SK-N-SH treated with all-trans-retinoic acid at 6 μM for 48 hours (cell line): ENCODE data around the gene RMC1.
"Not testable (repeated sequence)": the region's sequence is repeated elsewhere in the genome, so short reads cannot be mapped to it uniquely, and the experiment has no call there.

Source experiments
- ATAC-seq: fragments of 200-7000 bp; cut with Tn5 transposase; 3 replicates; pipeline ENCODE4 v1.9.1; 2020; ENCODE audit warnings: mild to moderate bottlenecking, moderate library complexity
- ARNTL ChIP-seq: fragments of 450-650 bp; formaldehyde crosslinking; IDR thresholded peaks from 2 replicates; pipeline ENCODE4 v1.5.0; 2020; ENCODE audit warnings: low read depth, mild to moderate bottlenecking, moderate library complexity, borderline replicate concordance
- BACH2 ChIP-seq: fragments of 250-450 bp; sonication (Bioruptor Pico); IDR thresholded peaks from 2 replicates; pipeline ENCODE4 v1.9.0; 2021; ENCODE audit warnings: mild to moderate bottlenecking, borderline replicate concordance
- ESRRG ChIP-seq: fragments of 250-450 bp; sonication (Bioruptor Pico); IDR thresholded peaks from 2 replicates; pipeline ENCODE4 v1.6.1; 2021; ENCODE audit warnings: mild to moderate bottlenecking
- ISL1 ChIP-seq: fragments of 250-450 bp; sonication (Bioruptor Pico); IDR thresholded peaks from 2 replicates; pipeline ENCODE4 v2.1.2; 2022; ENCODE audit warnings: mild to moderate bottlenecking, moderate library complexity
- PPARA ChIP-seq: fragments of 250-450 bp; sonication (Bioruptor Pico); IDR thresholded peaks from 2 replicates; pipeline ENCODE4 v1.5.0; 2020; ENCODE audit warnings: mild to moderate bottlenecking, borderline replicate concordance
- RARB ChIP-seq: fragments of 250-450 bp; sonication (Bioruptor Pico); IDR thresholded peaks from 2 replicates; pipeline ENCODE4 v1.8.0; 2021; ENCODE audit warnings: mild to moderate bottlenecking, moderate library complexity
- SNAI2 ChIP-seq: fragments of 250-450 bp; sonication (Bioruptor Pico); IDR thresholded peaks from 2 replicates; pipeline ENCODE4 v1.5.0; 2020; ENCODE audit warnings: mild to moderate bottlenecking, moderate library complexity
- TCF4 ChIP-seq: fragments of 250-450 bp; sonication (Bioruptor Pico); IDR thresholded peaks from 2 replicates; pipeline ENCODE4 v1.8.0; 2021; ENCODE audit warnings: mild to moderate bottlenecking, moderate library complexity, borderline replicate concordance
- TOX ChIP-seq: fragments of 250-450 bp; sonication (Bioruptor Pico); IDR thresholded peaks from 2 replicates; pipeline ENCODE4 v1.8.0; 2021; ENCODE audit warnings: mild to moderate bottlenecking, moderate library complexity, borderline replicate concordance
- ZC3H10 ChIP-seq: fragments of 250-450 bp; sonication (Bioruptor Pico); IDR thresholded peaks from 2 replicates; pipeline ENCODE4 v1.5.1; 2021; ENCODE audit warnings: mild to moderate bottlenecking, moderate library complexity
- ZFP3 ChIP-seq: fragments of 250-450 bp; sonication (Bioruptor Pico); IDR thresholded peaks from 2 replicates; pipeline ENCODE4 v1.5.0; 2020; ENCODE audit warnings: mild to moderate bottlenecking, moderate library complexity
- ZFP30 ChIP-seq: fragments of 450-650 bp; formaldehyde crosslinking; IDR thresholded peaks from 2 replicates; pipeline ENCODE4 v1.5.0; 2022; ENCODE audit warnings: mild to moderate bottlenecking, moderate library complexity
- ZNF565 ChIP-seq: fragments of 450-650 bp; formaldehyde crosslinking; conservative IDR thresholded peaks from 2 replicates; pipeline ENCODE4 v1.5.0; 2020; ENCODE audit warnings: low read depth, mild to moderate bottlenecking, moderate library complexity
- ZNF70 ChIP-seq: fragments of 450-650 bp; formaldehyde crosslinking; IDR thresholded peaks from 2 replicates; pipeline ENCODE4 v1.5.0; 2020; ENCODE audit warnings: mild to moderate bottlenecking, moderate library complexity
- ZNF8 ChIP-seq: fragments of 450-650 bp; formaldehyde crosslinking; IDR thresholded peaks from 2 replicates; pipeline ENCODE4 v1.5.0; 2020; ENCODE audit warnings: mild to moderate bottlenecking, moderate library complexity
- TF ChIP-seq, protein P1 (sequence below): fragments of 250-450 bp; sonication (Bioruptor Pico); IDR thresholded peaks from 2 replicates; pipeline ENCODE4 v1.8.0; 2020; ENCODE audit warnings: mild to moderate bottlenecking, moderate library complexity, borderline replicate concordance
- TF ChIP-seq, protein P2 (sequence below): fragments of 250-450 bp; sonication (Bioruptor Pico); IDR thresholded peaks from 2 replicates; pipeline ENCODE4 v1.8.0; 2021; ENCODE audit warnings: low read depth, mild to moderate bottlenecking, moderate library complexity, borderline replicate concordance
- TF ChIP-seq, protein P3 (sequence below): fragments of 250-450 bp; sonication (Bioruptor Pico); IDR thresholded peaks from 2 replicates; pipeline ENCODE4 v1.5.1; 2021; ENCODE audit warnings: mild to moderate bottlenecking, moderate library complexity
- TF ChIP-seq, protein P4 (sequence below): fragments of 250-450 bp; sonication (Bioruptor Pico); IDR thresholded peaks from 2 replicates; pipeline ENCODE4 v1.5.1; 2020; ENCODE audit warnings: low read depth, mild to moderate bottlenecking, moderate library complexity

Gene RMC1

DNA sequence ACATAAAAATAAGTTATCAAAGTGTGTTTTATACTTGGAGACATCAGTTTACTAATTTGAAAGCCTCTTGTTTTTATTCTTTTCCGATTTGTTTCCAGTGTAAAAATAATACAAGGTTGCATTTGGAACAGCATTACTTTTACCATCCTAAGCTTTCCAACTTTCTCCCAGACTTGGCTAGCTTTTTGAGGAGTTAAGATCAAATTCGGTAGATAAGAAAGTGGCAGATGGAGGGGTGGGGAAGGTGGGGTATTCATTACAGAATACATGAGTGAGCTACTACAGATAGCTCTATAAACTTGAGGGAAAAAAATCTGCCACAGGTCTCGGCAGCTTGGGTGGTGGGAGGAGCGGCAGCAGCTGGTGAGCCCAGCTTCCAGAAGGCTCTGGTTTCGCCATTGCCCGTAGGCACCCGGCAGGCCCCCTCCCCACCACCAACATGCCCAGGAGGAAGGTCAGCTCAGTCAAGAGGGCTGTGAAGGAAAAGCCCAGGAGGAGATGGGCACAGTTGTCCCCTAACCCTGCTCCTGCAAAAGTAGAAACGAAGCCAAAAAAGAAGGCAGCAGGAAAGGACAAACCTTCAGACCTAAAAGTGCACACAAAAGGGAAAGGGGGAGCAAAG lies 18.6 kb upstream of the RMC1 start:
- ATAC-seq = no peak; the same call in 2 of the 3 replicates
- TF ChIP-seq ZNF565 (CRISPR knock-in tag) (no peak), TOX (CRISPR knock-in tag) (no peak), TCF4 (CRISPR knock-in tag) (no peak), ISL1 (CRISPR knock-in tag) (no peak), ZNF70 (no peak)
- TF ChIP-seq, protein P1, sequence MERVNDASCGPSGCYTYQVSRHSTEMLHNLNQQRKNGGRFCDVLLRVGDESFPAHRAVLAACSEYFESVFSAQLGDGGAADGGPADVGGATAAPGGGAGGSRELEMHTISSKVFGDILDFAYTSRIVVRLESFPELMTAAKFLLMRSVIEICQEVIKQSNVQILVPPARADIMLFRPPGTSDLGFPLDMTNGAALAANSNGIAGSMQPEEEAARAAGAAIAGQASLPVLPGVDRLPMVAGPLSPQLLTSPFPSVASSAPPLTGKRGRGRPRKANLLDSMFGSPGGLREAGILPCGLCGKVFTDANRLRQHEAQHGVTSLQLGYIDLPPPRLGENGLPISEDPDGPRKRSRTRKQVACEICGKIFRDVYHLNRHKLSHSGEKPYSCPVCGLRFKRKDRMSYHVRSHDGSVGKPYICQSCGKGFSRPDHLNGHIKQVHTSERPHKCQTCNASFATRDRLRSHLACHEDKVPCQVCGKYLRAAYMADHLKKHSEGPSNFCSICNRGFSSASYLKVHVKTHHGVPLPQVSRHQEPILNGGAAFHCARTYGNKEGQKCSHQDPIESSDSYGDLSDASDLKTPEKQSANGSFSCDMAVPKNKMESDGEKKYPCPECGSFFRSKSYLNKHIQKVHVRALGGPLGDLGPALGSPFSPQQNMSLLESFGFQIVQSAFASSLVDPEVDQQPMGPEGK (CRISPR knock-in tag) = no peak
- TF ChIP-seq, protein P2, sequence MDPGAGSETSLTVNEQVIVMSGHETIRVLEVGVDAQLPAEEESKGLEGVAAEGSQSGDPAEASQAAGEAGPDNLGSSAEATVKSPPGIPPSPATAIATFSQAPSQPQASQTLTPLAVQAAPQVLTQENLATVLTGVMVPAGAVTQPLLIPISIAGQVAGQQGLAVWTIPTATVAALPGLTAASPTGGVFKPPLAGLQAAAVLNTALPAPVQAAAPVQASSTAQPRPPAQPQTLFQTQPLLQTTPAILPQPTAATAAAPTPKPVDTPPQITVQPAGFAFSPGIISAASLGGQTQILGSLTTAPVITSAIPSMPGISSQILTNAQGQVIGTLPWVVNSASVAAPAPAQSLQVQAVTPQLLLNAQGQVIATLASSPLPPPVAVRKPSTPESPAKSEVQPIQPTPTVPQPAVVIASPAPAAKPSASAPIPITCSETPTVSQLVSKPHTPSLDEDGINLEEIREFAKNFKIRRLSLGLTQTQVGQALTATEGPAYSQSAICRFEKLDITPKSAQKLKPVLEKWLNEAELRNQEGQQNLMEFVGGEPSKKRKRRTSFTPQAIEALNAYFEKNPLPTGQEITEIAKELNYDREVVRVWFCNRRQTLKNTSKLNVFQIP = no peak

DNA sequence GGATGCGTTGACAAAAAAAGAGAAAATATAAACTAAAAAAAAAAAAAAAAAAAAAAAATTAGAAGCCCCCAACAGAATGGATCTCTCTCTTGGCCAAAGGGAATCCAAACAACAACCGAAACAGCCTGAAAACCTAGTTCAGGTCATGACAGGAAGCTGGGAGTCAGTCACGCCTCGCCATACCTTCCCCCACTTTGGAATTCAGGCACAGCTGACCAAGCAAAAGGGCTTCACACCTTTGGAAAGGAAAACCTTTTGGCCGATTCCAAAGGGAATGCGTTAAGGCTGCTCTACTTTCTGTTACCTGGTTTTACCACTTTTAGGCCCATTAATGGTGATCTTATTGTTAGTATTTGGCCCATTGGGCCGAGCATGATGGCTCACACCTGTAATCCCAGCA lies 17.9 kb upstream of the RMC1 start:
- ATAC-seq = no peak
- TF ChIP-seq ZC3H10 = no peak
- TF ChIP-seq, protein P2 = no peak
- no peak for TF ChIP-seq TCF4 (CRISPR knock-in tag)
- TF ChIP-seq TOX (CRISPR knock-in tag) = no peak
- TF ChIP-seq ESRRG (CRISPR knock-in tag) = no peak

DNA sequence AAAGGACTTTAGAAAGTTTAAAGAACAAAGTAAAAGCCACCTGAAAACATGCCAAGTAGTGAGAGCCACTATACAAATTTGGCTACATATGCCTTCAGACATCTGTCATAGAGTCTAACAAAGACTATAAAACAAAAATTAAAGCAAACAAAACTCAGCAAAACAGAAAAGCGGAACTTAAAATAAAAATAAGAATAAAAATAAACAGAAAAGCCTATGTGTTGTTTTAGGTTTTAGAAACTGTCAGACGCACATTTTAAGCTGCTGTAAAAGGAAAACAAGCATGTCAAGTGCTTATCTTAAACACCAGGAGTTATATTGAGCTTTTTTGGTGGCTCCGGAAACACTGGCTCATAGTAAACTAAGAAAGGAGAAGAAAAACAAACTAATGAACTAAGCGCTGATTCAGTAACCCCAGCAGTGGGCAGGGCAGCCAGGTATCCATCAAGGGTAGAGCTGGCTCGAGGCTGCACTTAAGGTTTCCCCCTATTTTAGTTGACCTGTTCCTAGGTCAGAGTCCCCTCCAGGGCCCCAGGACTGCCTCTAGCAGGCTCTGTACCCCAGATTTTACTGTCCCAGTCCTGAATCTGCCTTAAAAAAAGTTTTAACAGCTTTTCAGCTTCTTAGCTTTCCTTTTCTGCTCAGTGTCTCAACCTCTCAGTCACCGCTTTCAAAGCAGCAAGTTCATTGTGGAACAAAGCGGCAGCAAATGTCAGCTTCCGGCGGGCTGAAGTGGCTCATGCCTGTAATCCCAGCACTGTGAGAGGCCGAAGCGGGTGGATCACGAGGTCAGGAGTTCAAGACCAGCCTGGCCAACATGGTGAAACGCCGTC lies 15.4 kb upstream of the RMC1 start:
- ATAC-seq = no peak
- TF ChIP-seq, protein P3, sequence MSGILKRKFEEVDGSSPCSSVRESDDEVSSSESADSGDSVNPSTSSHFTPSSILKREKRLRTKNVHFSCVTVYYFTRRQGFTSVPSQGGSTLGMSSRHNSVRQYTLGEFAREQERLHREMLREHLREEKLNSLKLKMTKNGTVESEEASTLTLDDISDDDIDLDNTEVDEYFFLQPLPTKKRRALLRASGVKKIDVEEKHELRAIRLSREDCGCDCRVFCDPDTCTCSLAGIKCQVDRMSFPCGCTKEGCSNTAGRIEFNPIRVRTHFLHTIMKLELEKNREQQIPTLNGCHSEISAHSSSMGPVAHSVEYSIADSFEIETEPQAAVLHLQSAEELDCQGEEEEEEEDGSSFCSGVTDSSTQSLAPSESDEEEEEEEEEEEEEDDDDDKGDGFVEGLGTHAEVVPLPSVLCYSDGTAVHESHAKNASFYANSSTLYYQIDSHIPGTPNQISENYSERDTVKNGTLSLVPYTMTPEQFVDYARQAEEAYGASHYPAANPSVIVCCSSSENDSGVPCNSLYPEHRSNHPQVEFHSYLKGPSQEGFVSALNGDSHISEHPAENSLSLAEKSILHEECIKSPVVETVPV (CRISPR knock-in tag) = no peak
- TF ChIP-seq ZNF8 (CRISPR knock-in tag) (no peak), ZNF70 (no peak), ESRRG (CRISPR knock-in tag) (no peak), ZNF565 (CRISPR knock-in tag) (no peak), PPARA (CRISPR knock-in tag) (no peak), SNAI2 (CRISPR knock-in tag) (no peak), ZFP30 (no peak), ARNTL (CRISPR knock-in tag) (no peak), TOX (CRISPR knock-in tag) (no peak), BACH2 (CRISPR knock-in tag) (no peak)
- TF ChIP-seq, protein P2 = no peak

DNA sequence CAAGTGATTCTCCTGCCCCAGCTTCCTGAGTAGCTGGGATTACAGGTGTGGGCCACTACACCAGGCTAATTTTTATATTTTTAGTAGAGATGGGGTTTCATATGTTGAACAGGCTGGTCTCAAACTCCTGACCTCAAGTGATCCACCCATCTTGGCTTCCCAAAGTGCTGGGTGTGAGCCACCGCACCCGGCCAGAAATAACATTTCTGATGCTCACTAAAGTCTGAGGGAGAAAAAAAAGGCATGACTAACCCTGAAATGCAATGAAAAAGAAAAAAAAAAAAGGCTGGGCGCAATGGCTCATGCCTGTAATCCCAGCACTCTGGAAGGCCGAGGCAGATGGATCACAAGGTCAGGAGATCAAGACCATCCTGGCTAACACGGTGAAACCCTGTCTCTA lies 13.7 kb upstream of the RMC1 start:
- ATAC-seq = not testable (repeated sequence)

DNA sequence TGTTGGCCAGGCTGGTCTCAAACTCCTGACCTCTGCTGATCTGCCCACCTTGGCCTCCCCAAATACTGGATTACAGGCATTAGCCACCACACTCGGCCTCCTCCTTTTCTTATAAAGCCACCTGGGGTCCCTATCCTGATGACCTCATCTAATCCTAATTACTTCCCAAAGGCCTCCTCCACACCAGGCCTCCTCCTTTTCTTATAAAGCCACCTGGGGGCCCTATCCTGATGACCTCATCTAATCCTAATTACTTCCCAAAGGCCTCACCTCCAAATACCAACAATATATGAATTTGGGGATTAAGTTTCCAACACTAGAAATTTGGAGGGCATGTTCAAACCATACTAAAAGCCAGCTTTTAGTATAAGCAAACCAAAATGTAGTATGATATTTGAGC lies 9.7 kb upstream of the RMC1 start:
- ATAC-seq = no peak
- no peak for TF ChIP-seq ZNF70
- TF ChIP-seq ISL1 (CRISPR knock-in tag) = no peak
- TF ChIP-seq, protein P4, sequence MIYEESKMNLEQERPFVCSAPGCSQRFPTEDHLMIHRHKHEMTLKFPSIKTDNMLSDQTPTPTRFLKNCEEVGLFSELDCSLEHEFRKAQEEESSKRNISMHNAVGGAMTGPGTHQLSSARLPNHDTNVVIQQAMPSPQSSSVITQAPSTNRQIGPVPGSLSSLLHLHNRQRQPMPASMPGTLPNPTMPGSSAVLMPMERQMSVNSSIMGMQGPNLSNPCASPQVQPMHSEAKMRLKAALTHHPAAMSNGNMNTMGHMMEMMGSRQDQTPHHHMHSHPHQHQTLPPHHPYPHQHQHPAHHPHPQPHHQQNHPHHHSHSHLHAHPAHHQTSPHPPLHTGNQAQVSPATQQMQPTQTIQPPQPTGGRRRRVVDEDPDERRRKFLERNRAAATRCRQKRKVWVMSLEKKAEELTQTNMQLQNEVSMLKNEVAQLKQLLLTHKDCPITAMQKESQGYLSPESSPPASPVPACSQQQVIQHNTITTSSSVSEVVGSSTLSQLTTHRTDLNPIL (CRISPR knock-in tag) = no peak
- TF ChIP-seq, protein P3 (CRISPR knock-in tag) = no peak
- no peak for TF ChIP-seq RARB
- no peak for TF ChIP-seq ESRRG (CRISPR knock-in tag)
- TF ChIP-seq BACH2 (CRISPR knock-in tag) = no peak
- TF ChIP-seq SNAI2 (CRISPR knock-in tag) = no peak
- TF ChIP-seq ZFP3 (CRISPR knock-in tag) = no peak
- no peak for TF ChIP-seq PPARA (CRISPR knock-in tag)
